Renal cortical epithelial cell (primary cell): Measurements from ENCODE around the gene C1orf50. TPM values are rescaled to one million over a fixed set of nuclear protein-coding genes. Genes with fewer than 3 reads are reported as not detected.
"Not testable (repeated sequence)": the region's sequence is repeated elsewhere in the genome, so short reads cannot be mapped to it uniquely, and the experiment has no call there.

Experiments used
- DNase-seq: peaks from one replicate; pipeline ENCODE4 v3.0.0-alpha.2; 2011; ENCODE audit warnings: low read depth
- total RNA-seq: library from RNA; depleted of rRNA; stranded (reverse); fragments of >200 nt; gene quantifications from 2 replicates; pipeline ENCODE4 v1.2.3, GENCODE V29; 2014

C1orf50 gene
- total RNA-seq, 1 donor from 2014 or later: 6.6 TPM

DNA sequence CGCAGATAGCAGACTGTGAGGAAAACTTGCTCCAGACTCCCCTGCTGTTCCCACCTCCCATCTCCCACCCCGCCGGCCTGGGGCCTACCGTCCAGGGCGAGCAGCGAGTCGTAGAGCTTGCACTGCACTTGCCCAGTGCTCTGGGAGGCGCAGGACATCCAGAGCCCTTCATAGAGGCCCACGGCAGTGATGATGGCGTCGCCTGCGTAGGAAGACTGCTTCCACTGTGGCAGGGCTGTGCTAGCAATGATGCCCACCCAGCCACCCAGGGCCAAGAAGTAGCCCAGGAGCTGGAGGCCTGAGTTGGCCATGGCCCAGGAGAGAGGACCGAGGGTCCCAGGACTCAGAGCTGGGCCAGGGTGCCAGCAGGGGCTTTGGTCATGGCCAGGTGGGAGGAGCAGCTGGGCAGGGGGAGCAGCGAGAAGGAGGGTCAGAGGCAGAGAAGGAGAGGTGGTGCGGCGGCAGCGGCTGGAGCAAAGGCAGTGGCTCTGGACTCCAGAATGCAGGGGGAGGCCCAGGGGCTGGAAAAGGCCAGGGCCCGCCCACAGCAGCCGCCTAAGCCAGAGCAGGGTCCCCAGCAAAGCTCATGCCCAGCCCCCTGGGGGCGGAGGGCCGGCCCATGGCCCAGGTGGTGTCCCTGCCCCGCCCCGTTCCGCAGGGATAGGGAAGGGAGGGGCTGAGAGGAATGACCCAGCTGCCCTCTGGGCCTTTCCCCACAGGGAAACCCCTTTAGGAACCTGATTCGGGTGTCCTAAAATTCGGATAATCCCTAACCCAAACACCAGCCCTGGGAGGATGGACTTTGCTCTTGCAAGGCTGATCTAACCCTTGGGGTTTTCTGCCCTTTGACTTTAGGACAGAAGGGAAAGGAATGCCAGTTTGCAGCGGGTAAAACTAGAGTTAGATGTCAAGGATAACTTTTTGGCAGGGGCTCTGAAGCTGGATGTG lies 27.0 kb upstream of the C1orf50 start, which contains the start of gene CLDN19:
CLDN19 (minus strand) TSS at position 484 of the 948 bp plus-strand sequence; CDS start at position 311, 173 bp downstream.
- DNase-seq: no peak

GRCh38 chr1:42740851-42741580 lies 26.0 kb upstream of the C1orf50 start:
- no peak for DNase-seq

DNA sequence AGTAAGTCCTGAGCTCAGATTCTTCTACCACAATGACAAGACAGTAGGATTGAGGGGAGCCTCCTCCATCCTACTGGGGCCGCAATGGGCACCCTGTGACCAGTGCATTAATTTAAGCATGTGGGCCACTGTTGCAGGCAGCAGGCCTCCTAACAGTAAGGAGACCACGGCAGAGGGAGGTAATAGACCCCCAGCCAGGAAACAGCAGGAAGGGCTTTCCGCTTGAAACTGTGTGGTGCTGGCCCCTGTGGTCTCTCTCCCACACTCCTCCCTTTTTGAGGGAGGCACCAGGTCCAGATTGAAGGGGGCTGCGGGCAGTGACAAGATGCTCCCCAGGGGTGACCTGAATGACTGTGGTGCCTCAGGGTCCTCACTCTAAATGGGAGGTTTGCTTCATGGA lies 25.3 kb upstream of the C1orf50 start:
- no peak for DNase-seq

GRCh38 chr1:42742141-42742540 lies 24.9 kb upstream of the C1orf50 start:
- no peak for DNase-seq

DNA sequence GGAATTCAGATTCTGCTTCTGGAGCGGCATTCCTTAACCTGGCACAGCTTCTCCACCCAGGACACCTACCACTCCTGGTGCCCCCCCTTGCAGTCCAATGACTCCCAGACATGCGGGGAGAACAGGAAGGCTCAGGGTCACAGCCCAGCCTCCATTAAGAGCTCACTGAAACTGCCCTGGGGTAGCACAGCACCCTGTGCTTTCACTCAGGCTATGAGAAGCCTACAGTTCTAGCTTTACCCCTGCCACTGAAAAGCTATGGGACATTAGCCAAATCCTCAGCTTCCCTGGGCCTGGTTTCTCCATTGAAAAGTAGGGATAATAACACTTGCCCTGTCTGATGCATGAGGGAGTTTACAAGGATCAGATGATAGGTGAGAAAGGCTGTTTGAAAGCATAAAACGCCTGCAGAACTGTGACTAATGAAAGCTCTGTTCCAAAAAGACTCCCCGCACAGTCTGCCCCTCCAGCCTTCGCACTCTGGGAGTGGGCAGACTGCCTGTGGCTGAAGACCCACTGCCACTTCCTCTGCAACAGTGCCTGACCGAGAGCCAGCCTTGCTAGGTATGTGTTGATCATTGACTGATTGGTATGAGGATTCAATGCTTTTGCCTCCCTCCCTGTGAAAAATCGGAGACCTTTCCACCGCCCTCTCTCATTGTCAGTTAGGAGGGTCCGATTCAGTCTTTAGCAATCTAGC lies 24.3 kb upstream of the C1orf50 start:
- DNase-seq: peak; percentile 44

DNA sequence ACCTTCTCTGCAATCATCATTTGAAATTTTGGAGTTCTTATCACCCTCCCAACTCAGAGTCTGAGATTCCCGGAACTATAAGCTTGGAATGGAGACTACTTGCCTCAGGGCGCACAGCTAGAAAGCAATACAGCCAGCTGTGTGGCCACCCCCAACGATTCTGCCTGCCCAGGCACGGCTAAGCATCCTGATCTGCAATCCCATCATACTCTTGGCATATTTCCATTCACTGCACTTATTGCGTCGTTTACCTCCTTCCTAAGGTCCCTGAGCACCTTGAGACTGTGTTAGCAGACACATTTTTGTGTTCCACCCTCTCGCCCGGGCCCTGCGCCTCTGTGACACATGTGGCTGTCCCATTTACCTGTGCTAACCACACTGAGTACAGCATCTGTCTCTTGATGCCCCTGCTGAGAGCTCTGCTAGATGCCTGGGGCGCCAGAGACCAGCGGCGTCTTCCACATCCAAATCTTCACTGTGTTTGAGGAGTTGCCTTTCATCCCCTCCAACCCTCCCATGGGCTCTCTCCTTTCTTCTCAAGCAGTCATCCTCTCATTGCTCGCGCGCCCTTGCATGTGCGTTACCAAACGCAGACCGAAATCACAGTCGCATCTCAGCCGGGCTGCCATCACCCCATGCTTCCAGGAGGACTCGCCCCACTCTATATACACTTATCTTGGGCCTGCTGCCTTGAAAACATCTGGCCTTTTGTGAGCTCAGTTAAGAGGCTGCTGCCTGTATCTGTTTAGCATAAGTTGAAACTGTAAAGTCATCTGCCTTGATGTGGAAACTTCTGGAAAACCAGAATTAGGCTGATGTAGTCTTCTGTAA lies 23.5 kb upstream of the C1orf50 start:
- peak; percentile 49 for DNase-seq

DNA sequence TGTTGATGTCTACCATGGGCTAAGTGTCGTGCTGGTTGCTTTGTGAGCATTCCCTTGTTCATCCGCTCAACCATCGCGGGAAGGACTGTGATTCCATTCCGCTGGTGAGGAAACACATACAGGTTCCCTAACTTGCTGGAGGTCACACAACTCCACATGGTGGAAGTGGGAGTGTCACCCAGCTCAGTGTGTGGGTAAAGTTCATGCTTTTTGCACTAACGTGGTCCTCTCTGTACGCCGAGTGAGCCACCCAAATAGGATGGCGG lies 23.0 kb upstream of the C1orf50 start:
- DNase-seq: no peak

GRCh38 chr1:42745851-42746250 lies 21.2 kb upstream of the C1orf50 start:
- no peak for DNase-seq

DNA sequence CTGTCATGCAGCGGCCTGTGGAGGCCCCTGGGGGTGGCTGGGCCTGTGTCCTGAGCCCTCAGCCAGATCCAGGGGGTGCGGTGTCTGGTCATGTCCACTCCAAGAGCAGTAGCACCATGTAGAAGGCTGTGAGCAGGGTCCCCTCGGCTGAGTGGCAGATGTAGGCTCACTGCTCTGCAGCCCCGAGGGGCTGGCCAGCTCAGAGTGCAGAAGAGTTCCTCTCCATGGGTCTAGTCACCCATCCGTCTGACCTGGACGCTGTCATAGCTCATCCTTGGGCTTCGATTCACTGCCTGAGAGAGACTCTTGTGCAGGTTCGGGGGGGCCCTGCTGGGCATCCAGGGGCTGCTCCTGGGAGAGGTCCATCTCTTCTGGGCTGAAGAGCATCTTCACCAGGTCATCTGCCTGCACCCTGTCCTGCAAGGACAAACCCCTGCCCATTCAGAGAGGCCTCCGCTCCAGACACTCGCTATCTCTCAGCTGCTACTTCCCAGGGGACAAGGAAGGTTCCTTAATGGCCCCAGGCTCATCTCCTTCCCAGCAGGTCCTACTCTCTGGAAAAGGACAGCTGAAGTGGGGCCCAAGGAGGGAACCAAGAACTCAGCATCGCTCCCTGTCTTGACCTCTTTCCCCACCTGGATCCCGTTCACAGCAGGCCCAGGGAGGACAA lies 20.5 kb upstream of the C1orf50 start:
- DNase-seq: no peak

DNA sequence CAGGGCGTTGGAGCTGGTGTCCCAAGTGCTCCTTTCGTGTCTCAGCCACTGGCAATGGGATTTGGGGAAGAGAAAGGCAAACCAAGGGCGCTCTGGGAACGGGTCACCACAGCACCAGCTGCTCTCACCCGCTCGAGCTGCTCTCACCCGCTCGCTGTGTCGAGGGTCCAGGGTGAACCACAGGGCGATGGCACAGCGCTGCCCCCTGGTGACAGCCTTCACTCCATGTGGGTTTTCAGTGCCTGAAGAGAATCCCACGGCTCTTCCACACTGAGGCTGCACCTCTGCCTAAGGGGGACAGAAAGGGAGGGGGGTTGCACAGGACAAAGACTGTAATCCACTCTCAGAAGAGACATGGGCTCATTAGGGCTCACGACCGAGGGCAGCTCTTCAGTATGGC lies 19.9 kb upstream of the C1orf50 start:
- DNase-seq: no peak

DNA sequence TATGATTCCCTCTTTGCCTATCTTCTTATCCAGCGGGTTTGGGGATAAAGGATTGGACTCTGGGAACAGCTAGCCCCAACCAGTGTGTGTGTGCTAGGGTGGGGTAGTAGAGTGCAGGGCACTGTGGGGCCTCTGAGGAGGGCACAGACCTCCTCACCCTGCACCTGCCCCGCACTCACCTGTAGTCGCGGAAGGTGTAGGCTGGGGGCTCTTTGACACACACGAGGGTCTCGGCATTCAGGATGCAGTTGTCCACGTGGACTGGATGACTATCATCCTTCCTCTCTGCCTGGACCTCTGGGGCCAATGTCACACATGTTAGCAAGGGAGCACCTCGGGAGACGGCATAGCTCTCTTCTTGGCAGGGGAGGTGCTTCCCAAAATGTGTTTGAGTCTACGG lies 19.0 kb upstream of the C1orf50 start:
- DNase-seq: no peak

DNA sequence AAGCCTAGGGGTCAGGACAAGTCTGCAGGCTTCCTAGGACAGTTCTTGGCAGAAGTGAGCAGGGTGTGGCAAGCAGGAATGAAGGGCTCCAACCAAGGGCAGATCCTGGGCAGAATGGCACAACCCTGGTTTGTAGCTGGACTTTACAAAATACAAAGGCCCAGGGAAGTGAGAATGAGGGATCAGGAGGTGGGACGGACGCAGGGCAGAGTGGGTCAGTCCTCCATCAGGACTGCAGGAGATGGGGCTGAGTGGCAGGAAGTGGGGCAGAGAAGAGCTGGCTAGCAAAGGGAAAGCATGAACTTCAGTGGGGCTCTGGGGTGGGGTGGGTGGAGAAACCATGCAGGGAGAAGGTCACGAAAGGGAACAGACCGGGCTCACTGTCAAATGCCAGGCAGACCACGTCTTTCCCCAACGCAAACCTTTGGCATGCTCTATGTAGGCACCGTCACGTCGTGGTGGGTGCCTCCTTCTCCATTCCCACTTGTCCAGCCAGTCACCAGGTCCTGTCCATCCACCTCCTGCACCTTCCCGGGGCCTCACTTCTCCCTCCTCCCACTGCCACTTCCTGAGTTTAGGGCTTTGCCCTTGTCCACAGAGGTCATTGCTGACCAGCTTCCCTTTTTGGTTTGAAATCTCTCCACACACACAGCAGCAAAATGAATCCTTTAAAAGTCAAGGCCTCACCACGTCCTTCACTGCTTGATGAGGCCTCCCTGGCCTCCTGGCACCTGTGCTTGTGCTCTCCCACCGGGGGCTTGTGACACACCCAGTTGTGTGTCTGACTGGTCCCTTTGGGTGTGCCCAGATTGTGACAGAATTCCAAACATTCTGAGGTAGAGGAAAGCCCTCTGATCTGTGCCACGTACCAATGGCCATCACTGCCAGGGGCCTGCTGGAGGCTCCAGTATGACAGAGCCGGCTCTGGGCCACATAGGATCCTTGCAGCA lies 18.3 kb upstream of the C1orf50 start:
- DNase-seq: no peak

DNA sequence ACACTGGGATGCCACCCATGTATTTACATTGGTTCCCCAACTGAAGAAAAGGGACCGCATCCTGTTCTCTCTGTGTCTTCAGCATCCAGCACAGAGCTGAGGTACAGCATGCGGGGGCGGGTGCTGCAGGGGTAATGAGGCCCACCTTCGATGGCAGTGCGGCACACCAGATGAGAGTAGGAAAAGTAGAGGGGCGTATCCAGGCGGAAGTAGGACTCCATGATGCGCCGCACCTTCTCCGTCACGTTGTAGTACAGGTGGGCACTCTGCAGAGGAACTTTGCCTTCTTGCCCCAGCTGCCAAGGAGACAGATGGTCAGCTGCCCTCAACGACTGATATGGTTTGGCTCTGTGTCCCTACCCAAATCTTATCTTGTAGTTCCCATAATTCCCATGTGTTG lies 17.0 kb upstream of the C1orf50 start:
- DNase-seq: no peak

DNA sequence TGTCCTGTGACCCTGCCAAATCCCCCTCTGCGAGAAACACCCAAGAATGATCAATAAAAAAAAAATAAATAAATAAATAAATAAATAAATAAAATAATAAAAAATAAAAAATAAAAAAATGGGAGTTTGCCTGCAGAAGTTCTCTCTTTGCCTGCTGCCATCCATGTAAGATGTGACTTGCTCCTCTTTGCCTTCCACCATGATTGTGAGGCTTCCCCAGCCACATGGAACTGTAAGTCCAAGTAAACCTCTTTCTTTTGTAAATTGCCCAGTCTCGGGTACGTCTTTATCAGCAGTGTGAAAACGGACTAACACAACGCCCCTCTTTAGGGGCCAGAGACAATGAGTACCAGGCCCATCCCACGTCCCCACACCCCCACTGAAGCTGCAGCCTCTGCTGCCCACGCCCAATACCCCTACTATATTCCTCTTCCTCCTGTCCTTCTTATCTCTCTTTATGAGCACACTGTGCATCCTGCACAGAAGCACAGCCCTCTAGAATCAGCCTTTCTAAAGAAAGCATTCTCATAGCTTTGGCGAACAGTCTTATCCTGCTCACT lies 15.5 kb upstream of the C1orf50 start:
- DNase-seq: not testable (repeated sequence)

DNA sequence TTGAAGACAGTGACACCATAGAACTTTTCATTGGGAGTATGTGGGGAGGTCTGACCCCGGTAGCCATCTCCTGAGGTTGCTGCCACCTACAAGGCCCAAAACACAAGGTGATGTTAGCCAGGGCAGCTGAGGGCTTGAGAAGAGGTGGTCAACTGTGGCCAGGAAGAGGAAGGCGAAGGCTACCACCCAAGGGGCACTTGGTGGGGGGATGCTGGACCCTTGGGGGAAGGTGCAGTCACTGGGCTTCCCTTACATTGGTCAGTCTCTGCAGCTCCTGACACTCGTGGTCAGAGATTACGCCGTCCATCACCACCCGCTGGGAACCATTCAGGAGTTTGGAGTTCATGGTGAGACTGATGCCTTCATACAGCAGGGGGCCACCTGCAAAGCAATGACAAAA lies 14.8 kb upstream of the C1orf50 start:
- no peak for DNase-seq

DNA sequence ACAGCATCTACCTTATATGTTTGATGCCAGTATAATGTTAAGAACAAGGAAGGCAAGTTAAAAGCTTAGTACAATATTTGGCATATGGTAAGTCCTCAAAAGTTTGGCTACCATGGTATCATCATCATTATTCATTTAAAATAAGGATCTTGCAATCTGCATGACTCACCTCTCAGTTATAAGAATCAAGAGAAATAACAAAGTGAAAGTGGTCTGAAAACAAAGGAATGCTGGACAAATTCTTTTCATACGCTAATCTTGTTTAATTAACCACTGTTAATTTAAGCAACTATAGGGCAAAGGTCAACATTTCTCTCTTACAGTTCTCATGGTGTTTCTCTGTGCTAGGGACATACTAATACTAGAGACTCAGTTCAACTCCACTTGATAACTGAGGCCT lies 14.0 kb upstream of the C1orf50 start:
- peak; percentile 52 for DNase-seq

DNA sequence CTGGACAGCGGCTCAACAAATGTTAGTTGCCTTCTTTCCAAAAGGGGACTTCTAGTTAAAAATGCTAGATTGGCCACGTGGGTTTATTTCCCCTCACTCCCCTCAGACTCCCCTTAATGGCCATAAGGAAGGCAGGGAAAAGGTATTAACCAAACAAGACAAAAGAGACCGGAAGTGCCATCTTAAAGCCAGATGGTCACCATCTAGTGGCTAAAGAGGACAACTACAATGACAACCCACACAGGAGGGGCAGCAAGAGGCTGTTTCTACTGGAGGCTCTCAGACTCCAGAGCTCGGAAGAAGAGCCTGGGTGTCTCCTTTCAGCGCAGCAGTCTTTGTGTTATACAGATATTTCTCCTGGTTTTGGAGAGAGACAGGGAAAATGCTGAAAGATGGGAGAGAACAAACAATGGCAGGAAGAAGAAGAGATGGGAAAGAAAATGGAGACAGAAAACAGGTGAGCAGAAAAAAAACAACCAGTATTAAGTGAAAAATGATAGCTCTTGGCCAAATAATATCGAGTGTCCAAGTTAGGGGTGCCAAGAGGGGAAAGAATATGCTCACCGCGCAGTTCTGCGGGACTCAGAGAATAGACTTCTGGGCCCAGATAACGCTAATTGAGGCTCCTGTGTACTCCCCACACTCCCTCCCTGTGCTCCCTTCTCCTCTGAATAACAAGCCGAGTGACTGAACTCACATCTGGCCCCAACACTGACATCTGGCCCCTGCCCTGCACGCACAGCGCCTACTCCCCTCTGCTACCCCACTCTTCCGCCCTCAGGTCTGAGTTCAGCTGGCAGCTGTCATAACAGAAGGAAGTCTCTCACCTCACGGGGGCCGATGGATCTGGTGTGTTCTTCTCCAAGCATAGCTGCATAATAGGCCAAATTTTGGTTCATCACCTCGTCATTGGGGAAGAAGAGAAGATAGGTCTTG lies 9.8 kb upstream of the C1orf50 start:
- peak; percentile 74 for DNase-seq

DNA sequence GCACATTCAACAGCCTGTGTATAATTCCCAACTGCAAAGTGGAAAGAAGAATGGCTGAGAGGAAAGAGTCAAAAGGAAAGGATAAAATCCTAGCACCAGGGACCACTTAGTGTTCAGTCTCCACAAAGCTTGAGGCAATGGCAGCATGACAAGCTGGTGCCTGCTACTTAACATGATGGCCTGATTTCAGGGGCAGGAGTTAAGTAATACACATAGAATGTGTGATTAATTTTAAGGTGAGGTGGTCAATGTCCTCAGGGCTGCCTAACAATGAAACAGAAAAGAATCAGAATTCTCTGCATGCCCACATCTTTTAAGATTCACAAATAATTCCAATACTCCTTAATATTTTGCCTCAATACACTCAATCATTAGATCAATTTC lies 9.2 kb upstream of the C1orf50 start:
- DNase-seq: no peak
